ENCODE results near the gene GPR158.

Gene GPR158

GRCh38 chr10:25532213-25532612 is 357.4 kb downstream of the GPR158 start:
- no peak for DNase-seq (ENCODE audit: low read depth)
- TF ChIP-seq CTCF (conservative IDR thresholded peaks at IDR 0.05; ENCODE audit: control insufficient read depth, insufficient read depth, low read depth, low read length) = no peak
- H3K4me3 ChIP-seq (ENCODE audit: control insufficient read depth, low read depth, low read length) = no peak overlapping the region

GRCh38 chr10:25536027-25536426 is 361.2 kb downstream of the GPR158 start:
- no peak for DNase-seq (ENCODE audit: low read depth)
- H3K4me3 ChIP-seq (ENCODE audit: control insufficient read depth, low read depth, low read length) = no peak overlapping the region
- TF ChIP-seq CTCF (conservative IDR thresholded peaks at IDR 0.05; ENCODE audit: control insufficient read depth, insufficient read depth, low read depth, low read length) = no peak

GRCh38 chr10:25547382-25547781 is 372.6 kb downstream of the GPR158 start:
- no peak for DNase-seq (ENCODE audit: low read depth)
- no peak for TF ChIP-seq CTCF (conservative IDR thresholded peaks at IDR 0.05; ENCODE audit: control insufficient read depth, insufficient read depth, low read depth, low read length)
- no peak overlapping the region for H3K4me3 ChIP-seq (ENCODE audit: control insufficient read depth, low read depth, low read length)

GRCh38 chr10:25552283-25552919 is 377.6 kb downstream of the GPR158 start:
- DNase-seq (ENCODE audit: low read depth) = no peak
- no peak overlapping the region for H3K4me3 ChIP-seq (ENCODE audit: control insufficient read depth, low read depth, low read length)
- TF ChIP-seq CTCF (conservative IDR thresholded peaks at IDR 0.05; ENCODE audit: control insufficient read depth, insufficient read depth, low read depth, low read length) = no peak

GRCh38 chr10:25555865-25556264 is 381.1 kb downstream of the GPR158 start:
- no peak overlapping the region for H3K4me3 ChIP-seq (ENCODE audit: control insufficient read depth, low read depth, low read length)
- TF ChIP-seq CTCF (conservative IDR thresholded peaks at IDR 0.05; ENCODE audit: control insufficient read depth, insufficient read depth, low read depth, low read length) = no peak
- no peak for DNase-seq (ENCODE audit: low read depth)

GRCh38 chr10:25556457-25556856 is 381.7 kb downstream of the GPR158 start:
- peak; percentile 28 for DNase-seq (ENCODE audit: low read depth)

More at GRCh38 chr10:25556457-25556856, 381.7 kb downstream of the GPR158 start:
- no peak for TF ChIP-seq CTCF (conservative IDR thresholded peaks at IDR 0.05; ENCODE audit: control insufficient read depth, insufficient read depth, low read depth, low read length)
- H3K4me3 ChIP-seq (ENCODE audit: control insufficient read depth, low read depth, low read length) = no peak overlapping the region

All from fibroblast of mammary gland (primary cell).